ENCODE data around the gene ZNF578.

DNA sequence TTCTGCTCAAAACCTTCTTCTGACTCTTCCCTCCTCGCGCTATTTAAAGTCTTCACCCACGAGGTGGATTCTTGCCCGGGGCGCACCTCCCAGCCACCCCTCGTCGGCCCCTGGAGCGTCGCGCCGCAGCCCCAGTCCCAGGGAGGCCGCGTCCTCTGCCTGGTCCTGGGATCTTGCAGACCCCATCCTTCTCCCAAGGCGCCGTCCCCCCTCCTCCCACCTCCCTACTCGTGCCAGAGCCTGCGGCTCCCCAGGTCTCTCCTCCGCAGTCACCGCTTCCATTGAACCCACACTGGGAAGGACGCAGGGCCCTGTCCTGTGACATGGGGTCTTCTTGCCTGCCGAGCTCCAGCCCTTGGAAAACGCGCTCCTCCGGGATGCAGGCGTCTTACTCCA is 74.6 kb downstream of the ZNF578 start:
- no peak for TF ChIP-seq POLR2A (IDR thresholded peaks at IDR 0.05)
- TF ChIP-seq CTCF (IDR thresholded peaks at IDR 0.05), result no peak
- no peak for TF ChIP-seq POLR2AphosphoS5 (IDR thresholded peaks at IDR 0.05)
- TF ChIP-seq EP300 (IDR thresholded peaks at IDR 0.05), result no peak

Data from upper lobe of left lung (tissue), 4 donors.